ENCODE data around the gene PATJ. TPM values are rescaled to one million over a fixed set of nuclear protein-coding genes. Genes with fewer than 3 reads are reported as not detected.
A peak's percentile ranks its signal among the peaks of the same experiment; 100 is the strongest.

Gene PATJ
- total RNA-seq, 1 experiment from 2014 or later, result 47.3 TPM

DNA sequence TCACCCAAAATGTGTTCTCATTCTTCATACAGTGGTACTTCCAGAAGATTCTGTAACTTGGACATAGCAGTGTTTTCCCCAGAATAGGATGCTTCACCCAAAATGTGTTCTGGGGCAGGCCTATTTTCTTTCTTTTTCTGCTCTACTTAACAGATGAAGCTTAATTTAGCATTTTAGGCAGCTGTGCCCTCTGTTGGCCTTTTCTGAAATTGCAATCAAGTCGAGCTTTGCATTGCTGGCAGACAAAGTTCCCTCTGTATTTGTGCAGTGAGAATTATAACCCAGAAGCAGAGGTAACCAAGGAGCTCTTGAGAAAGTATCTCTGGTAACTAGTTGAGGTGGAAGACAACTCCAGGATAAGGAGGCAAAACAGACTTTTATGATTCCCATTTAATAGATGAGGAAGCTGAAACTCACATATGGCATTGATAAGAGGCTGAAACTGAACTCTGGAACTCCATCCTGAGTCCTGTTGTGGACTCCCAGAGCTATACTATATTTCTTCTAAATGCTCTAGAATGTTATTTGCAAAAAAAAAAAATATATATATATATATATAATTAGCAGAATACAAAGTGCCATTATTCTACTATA is 402.1 kb downstream of the PATJ start:
- Histone ChIP-seq H3K56ac (ENCODE audit: insufficient read length, low read depth, low read length) (no peak overlapping the region), H2BK120ac (ENCODE audit: low read depth, low read length, poor library complexity, severe bottlenecking) (no peak overlapping the region), H4K20me1 (ENCODE audit: control insufficient read depth, insufficient read depth, insufficient read length) (no peaks in the 10 kb centered on the region), H3K23me2 (ENCODE audit: insufficient read length, low read depth, low read length, poor library complexity, severe bottlenecking) (no peaks in the 10 kb centered on the region), H4K8ac (replicated peaks; ENCODE audit: insufficient read length, low read depth, low read length) (no peak overlapping the region), H3K27ac (ENCODE audit: insufficient read length, low read depth, low read length) (no peak overlapping the region), H2BK20ac (ENCODE audit: low read depth, low read length, poor library complexity, severe bottlenecking) (no peak overlapping the region), H3K9ac (ENCODE audit: extremely low read depth, insufficient read length, low read length) (no peak overlapping the region), H2AFZ (ENCODE audit: low read length) (no peak overlapping the region), H2AK5ac (ENCODE audit: insufficient read length, low read length) (no peak overlapping the region), H3K4me2 (ENCODE audit: insufficient read depth, insufficient read length, low read length) (no peak overlapping the region), H3K18ac (ENCODE audit: insufficient read length, low read depth, low read length) (no peak overlapping the region), H3K4me1 (ENCODE audit: insufficient read depth, low read length) (peaks cover 2% of the 10 kb centered on the region; the same call in 1 of the 2 replicates), H3K9me3 (ENCODE audit: control insufficient read depth, low read depth, low read length) (no peaks in the 10 kb centered on the region), H2BK15ac (ENCODE audit: low read depth, low read length) (no peak overlapping the region), H2BK5ac (ENCODE audit: insufficient read length, low read length) (no peak overlapping the region), H4K91ac (ENCODE audit: insufficient read length, low read depth, low read length) (no peak overlapping the region), H3T11ph (ENCODE audit: low read length) (no peak overlapping the region), H2BK12ac (ENCODE audit: insufficient read length, low read depth, low read length) (no peak overlapping the region), H3K79me1 (ENCODE audit: insufficient read depth, low read depth, low read length, poor library complexity, severe bottlenecking) (no peaks in the 10 kb centered on the region), H3K14ac (ENCODE audit: insufficient read depth, low read length) (no peak overlapping the region), H3K4ac (ENCODE audit: low read depth, low read length) (no peak overlapping the region), H3K23ac (ENCODE audit: insufficient read length, low read depth, low read length) (no peak overlapping the region), H3K27me3 (ENCODE audit: insufficient read depth, low read length) (no peaks in the 10 kb centered on the region), H4K5ac (ENCODE audit: insufficient read length, low read depth, low read length) (no peak overlapping the region), H3K79me2 (ENCODE audit: insufficient read depth, low read length) (no peaks in the 10 kb centered on the region)
- Mint-ChIP-seq H3K9me3 (no peaks in the 10 kb centered on the region), H3K27ac (no peak overlapping the region), H3K27me3 (ENCODE audit: low read depth) (no peaks in the 10 kb centered on the region), H3K4me3 (no peak overlapping the region), H3K36me3 (ENCODE audit: insufficient read depth in 1 of 3, low read depth in 3 of 3) (peaks cover 0 to 14% (median 13%) of the 10 kb centered on the region in 3 experiments), H3K4me1 (peaks cover 12 to 15% of the 10 kb centered on the region in 2 experiments)
- no CpG with 5 or more reads among the region's 1 CpG for WGBS (ENCODE audit: extremely low coverage, insufficient read length, low lambda C conversion rate)
- peak; percentile 51 for DNase-seq
- TF ChIP-seq, protein P1, sequence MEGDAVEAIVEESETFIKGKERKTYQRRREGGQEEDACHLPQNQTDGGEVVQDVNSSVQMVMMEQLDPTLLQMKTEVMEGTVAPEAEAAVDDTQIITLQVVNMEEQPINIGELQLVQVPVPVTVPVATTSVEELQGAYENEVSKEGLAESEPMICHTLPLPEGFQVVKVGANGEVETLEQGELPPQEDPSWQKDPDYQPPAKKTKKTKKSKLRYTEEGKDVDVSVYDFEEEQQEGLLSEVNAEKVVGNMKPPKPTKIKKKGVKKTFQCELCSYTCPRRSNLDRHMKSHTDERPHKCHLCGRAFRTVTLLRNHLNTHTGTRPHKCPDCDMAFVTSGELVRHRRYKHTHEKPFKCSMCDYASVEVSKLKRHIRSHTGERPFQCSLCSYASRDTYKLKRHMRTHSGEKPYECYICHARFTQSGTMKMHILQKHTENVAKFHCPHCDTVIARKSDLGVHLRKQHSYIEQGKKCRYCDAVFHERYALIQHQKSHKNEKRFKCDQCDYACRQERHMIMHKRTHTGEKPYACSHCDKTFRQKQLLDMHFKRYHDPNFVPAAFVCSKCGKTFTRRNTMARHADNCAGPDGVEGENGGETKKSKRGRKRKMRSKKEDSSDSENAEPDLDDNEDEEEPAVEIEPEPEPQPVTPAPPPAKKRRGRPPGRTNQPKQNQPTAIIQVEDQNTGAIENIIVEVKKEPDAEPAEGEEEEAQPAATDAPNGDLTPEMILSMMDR (conservative IDR thresholded peaks at IDR 0.05), result peak; percentile 78

All from H9 (cell line).